Smooth muscle cell (in vitro differentiated cells): Measurements from ENCODE around the gene AP3M1. TPM values are rescaled to one million over a fixed set of nuclear protein-coding genes. Genes with fewer than 3 reads are reported as not detected.
"Not testable (repeated sequence)": the region's sequence is repeated elsewhere in the genome, so short reads cannot be mapped to it uniquely, and the experiment has no call there.

ENCODE experiments used
- DNase-seq: peaks from one replicate; lab custom pipeline; 2025; ENCODE audit not compliant: unreplicated experiment; lab: John Stamatoyannopoulos, UW
- H2AFZ ChIP-seq: fragments of 200-600 bp; sonication (generic); 2 replicates; pipeline ENCODE4 v1.6.0; 2016; ENCODE audit warnings: antibody characterized with exemption, low read depth, mild to moderate bottlenecking
- H3F3A ChIP-seq: fragments of 200-600 bp; sonication (generic); 2 replicates; pipeline ENCODE4 v1.6.0; 2017; ENCODE audit warnings: antibody characterized with exemption, low read depth
- H3K27ac ChIP-seq: fragments of 200-600 bp; sonication (generic); 2 replicates; pipeline ENCODE4 v1.5.1; 2016; ENCODE audit warnings: low read depth, mild to moderate bottlenecking
- H3K27me3 ChIP-seq: fragments of 200-600 bp; sonication (generic); 2 replicates; pipeline ENCODE4 v1.6.1; 2016; ENCODE audit warnings: low read depth, mild to moderate bottlenecking
- H3K36me3 ChIP-seq: fragments of 200-600 bp; sonication (generic); 2 replicates; pipeline ENCODE4 v1.5.1; 2016; ENCODE audit warnings: low read depth
- H3K4me1 ChIP-seq: fragments of 200-600 bp; sonication (generic); 2 replicates; pipeline ENCODE4 v1.5.1; 2016; ENCODE audit warnings: low read depth
- H3K4me2 ChIP-seq: fragments of 200-600 bp; sonication (generic); 2 replicates; pipeline ENCODE4 v1.6.0; 2016; ENCODE audit warnings: mild to moderate bottlenecking
- H3K4me3 ChIP-seq: fragments of 200-600 bp; sonication (generic); 2 replicates; pipeline ENCODE4 v1.5.1; 2016; ENCODE audit warnings: mild to moderate bottlenecking
- H3K79me2 ChIP-seq: fragments of 200-600 bp; sonication (generic); 2 replicates; pipeline ENCODE4 v1.6.0; 2016; ENCODE audit warnings: low read depth, mild to moderate bottlenecking
- H3K9ac ChIP-seq: fragments of 200-600 bp; sonication (generic); 2 replicates; pipeline ENCODE4 v1.6.0; 2016; ENCODE audit warnings: low read depth
- H3K9me3 ChIP-seq: fragments of 200-600 bp; sonication (generic); replicated peaks from 2 replicates; pipeline ENCODE4 v1.5.1; 2016; ENCODE audit warnings: low read depth
- H4K20me1 ChIP-seq: fragments of 200-600 bp; sonication (generic); 2 replicates; pipeline ENCODE4 v1.6.0; 2016; ENCODE audit warnings: low read depth
- CTCF ChIP-seq: fragments of 200-600 bp; sonication (generic); IDR thresholded peaks from 2 replicates; pipeline ENCODE4 v1.5.1; 2017; ENCODE audit warnings: borderline replicate concordance, mild to moderate bottlenecking, antibody characterized with exemption; ENCODE audit not compliant: insufficient read depth, poor library complexity, severe bottlenecking
- WGBS: methylation state at CpG from one replicate; pipeline ENCODE4 v1.1.7; 2016; ENCODE audit warnings: low lambda C conversion rate; 5-methylcytosine and 5-hydroxymethylcytosine counted together
- polyA plus RNA-seq: library from polyadenylated mRNA; unstranded; fragments of >200 nt; fragmentation: Nextera tagmentation; extraction: Ambion mirVana; gene quantifications from 2 replicates; pipeline ENCODE4 v1.2.1, GENCODE V29; 2016
- total RNA-seq: library from RNA; depleted of rRNA; stranded (reverse); fragments of >200 nt; gene quantifications from 2 replicates; pipeline ENCODE4 v1.2.3, GENCODE V29; 2014

AP3M1 gene
- total and polyA plus RNA-seq, 2 experiments from 2014 or later = 18.3 to 29.3 TPM

GRCh38 chr10:74194545-74194944, 43.9 kb upstream of the AP3M1 start:
- Histone ChIP-seq H3K4me3 (no peak overlapping the region), H2AFZ (no peak overlapping the region), H3K9me3 (no peaks in the 10 kb centered on the region), H3K27me3 (no peaks in the 10 kb centered on the region), H3K27ac (no peak overlapping the region), H3F3A (peaks cover 3% of the 10 kb centered on the region), H3K36me3 (no peaks in the 10 kb centered on the region), H3K4me1 (peaks cover 9% of the 10 kb centered on the region), H3K79me2 (peaks cover 75% of the 10 kb centered on the region), H3K4me2 (no peak overlapping the region), H4K20me1 (peaks cover 18% of the 10 kb centered on the region), H3K9ac (no peak overlapping the region)
- DNase-seq = no peak
- TF ChIP-seq CTCF = no peak
- WGBS = 75% methylated on average over 3 of the region's 3 CpGs

DNA sequence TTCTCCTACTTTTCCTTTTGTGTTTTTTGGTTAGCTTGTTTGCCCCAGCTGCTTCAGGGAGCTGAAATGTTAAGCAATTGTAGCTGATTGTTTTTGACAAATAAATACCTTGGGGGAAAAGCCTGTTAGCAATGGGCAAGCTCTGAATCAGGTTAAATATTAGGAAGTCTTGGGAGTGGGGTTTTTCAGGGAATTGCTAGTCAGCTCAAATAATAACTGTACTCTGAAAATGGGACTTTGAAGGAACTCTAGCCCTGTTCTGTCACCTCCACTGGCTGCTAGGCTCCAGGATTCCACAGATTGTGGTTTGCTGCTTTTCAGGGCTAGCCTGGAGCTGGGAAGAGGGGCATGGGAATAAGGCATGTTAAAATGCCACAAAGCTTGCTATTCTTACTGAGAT, 39.9 kb upstream of the AP3M1 start:
- peak overlapping the region; percentile 23 for H2AFZ ChIP-seq
- no peaks in the 10 kb centered on the region for H3K36me3 ChIP-seq
- peaks cover 74% of the 10 kb centered on the region for H3K79me2 ChIP-seq
- H3K27ac ChIP-seq = peak overlapping the region; percentile 87
- no peak for DNase-seq
- H3K4me2 ChIP-seq = peak overlapping the region; percentile 72
- no peaks in the 10 kb centered on the region for H3K9me3 ChIP-seq
- H4K20me1 ChIP-seq = peaks cover 6% of the 10 kb centered on the region
- H3K27me3 ChIP-seq = no peaks in the 10 kb centered on the region
- H3F3A ChIP-seq = peaks cover 5% of the 10 kb centered on the region
- H3K9ac ChIP-seq = peak overlapping the region; percentile 70
- H3K4me3 ChIP-seq = peak overlapping the region; percentile 11
- peaks cover 14% of the 10 kb centered on the region for H3K4me1 ChIP-seq
- no peak for TF ChIP-seq CTCF

DNA sequence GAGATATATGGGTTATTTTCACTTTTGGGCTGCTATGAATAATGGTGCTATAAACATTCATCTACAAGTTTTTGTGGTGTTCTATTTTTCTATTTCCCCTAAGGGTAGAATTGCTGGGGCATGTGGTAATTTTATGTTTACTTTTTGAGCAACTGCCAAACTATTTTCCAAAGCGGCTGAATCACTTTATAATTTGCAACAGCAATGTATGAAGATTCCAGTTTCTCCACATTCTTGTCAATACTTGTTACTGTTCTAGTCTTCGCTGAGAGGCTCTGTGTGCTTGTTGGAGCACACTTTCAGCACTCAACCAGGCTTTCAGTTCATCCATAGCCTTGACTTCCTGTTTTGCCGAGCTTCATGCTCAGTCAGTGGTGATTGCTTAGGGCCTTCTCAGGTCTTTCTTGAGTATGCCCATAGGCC, 39.4 kb upstream of the AP3M1 start:
- peaks cover 5% of the 10 kb centered on the region for H3F3A ChIP-seq
- peaks cover 72% of the 10 kb centered on the region for H3K79me2 ChIP-seq
- no peak for DNase-seq
- H3K27me3 ChIP-seq = no peaks in the 10 kb centered on the region
- H3K36me3 ChIP-seq = no peaks in the 10 kb centered on the region
- H3K9ac ChIP-seq = peak overlapping the region; percentile 70
- H3K4me1 ChIP-seq = peaks cover 14% of the 10 kb centered on the region
- no peak for TF ChIP-seq CTCF
- peak overlapping the region; percentile 11 for H3K4me3 ChIP-seq
- H3K9me3 ChIP-seq = no peaks in the 10 kb centered on the region
- H4K20me1 ChIP-seq = peaks cover 6% of the 10 kb centered on the region
- H2AFZ ChIP-seq = peak overlapping the region; percentile 23
- peak overlapping the region; percentile 87 for H3K27ac ChIP-seq
- H3K4me2 ChIP-seq = peak overlapping the region; percentile 72
- 12% methylated on average over 3 of the region's 3 CpGs for WGBS

DNA sequence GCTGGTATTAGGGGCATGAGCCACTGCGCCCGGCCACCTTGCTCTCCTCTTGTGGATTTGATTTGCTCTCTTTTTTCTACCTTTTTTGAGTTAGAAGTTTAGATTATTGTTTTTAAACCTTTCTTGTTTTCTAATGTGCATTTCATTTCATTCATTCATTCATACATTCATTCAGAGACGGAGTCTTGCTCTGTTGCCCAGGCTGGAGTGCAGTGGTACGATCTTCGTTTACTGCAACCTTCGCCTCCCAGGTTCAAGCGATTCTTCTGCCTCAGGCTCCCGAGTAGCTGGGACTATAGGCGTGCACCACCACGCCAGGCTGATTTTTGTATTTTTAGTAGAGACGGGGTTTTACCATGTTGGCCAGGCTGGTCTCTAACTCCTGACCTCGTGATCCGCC, 38.0 kb upstream of the AP3M1 start:
- H3K4me2 ChIP-seq, H3K9me3 ChIP-seq, H3K36me3 ChIP-seq, H3K9ac ChIP-seq, H3F3A ChIP-seq, DNase-seq, H4K20me1 ChIP-seq, H2AFZ ChIP-seq, H3K27me3 ChIP-seq, H3K4me3 ChIP-seq: not testable (repeated sequence)
- 96% methylated on average over 13 of the region's 13 CpGs for WGBS
- H3K27ac ChIP-seq = peak overlapping the region; percentile 87
- peaks cover 14% of the 10 kb centered on the region for H3K4me1 ChIP-seq
- peaks cover 69% of the 10 kb centered on the region for H3K79me2 ChIP-seq
